DMS153 (cell line): ENCODE measurements around the gene SLC2A13.

ENCODE experiments used
- DNase-seq: peaks from one replicate; lab custom pipeline; 2025; lab: John Stamatoyannopoulos, UW

The SLC2A13 gene

GRCh38 chr12:39993268-39993667 is 112.6 kb downstream of the SLC2A13 start:
- no peak for DNase-seq

- peak; percentile 2 for DNase-seq
These were observed 115.5 kb downstream of the SLC2A13 start for GRCh38 chr12:39990122-39991101.

GRCh38 chr12:39989501-39989900 is 116.4 kb downstream of the SLC2A13 start:
- DNase-seq = no peak

GRCh38 chr12:39988574-39988973 is 117.3 kb downstream of the SLC2A13 start:
- no peak for DNase-seq

GRCh38 chr12:39986674-39987073 is 119.2 kb downstream of the SLC2A13 start:
- no peak for DNase-seq

- no peak for DNase-seq
These were observed 121.2 kb downstream of the SLC2A13 start for GRCh38 chr12:39984670-39985069.

GRCh38 chr12:39975374-39975918 is 130.4 kb downstream of the SLC2A13 start:
- no peak for DNase-seq

- no peak for DNase-seq
These were observed 133.8 kb downstream of the SLC2A13 start for GRCh38 chr12:39972119-39972518.

GRCh38 chr12:39971348-39971747 is 134.5 kb downstream of the SLC2A13 start:
- no peak for DNase-seq

GRCh38 chr12:39966721-39967120 is 139.2 kb downstream of the SLC2A13 start:
- DNase-seq = no peak

- DNase-seq = no peak
These were observed 139.6 kb downstream of the SLC2A13 start for GRCh38 chr12:39966256-39966655.

- DNase-seq = no peak
These were observed 146.4 kb downstream of the SLC2A13 start for GRCh38 chr12:39959467-39959866.

GRCh38 chr12:39959031-39959430 is 146.8 kb downstream of the SLC2A13 start:
- DNase-seq = no peak

GRCh38 chr12:39958377-39958776 is 147.5 kb downstream of the SLC2A13 start:
- DNase-seq = no peak

GRCh38 chr12:39956725-39957124 is 149.2 kb downstream of the SLC2A13 start:
- no peak for DNase-seq

- no peak for DNase-seq
These were observed 159.3 kb downstream of the SLC2A13 start for GRCh38 chr12:39946361-39947280.

GRCh38 chr12:39937119-39937518 is 168.8 kb downstream of the SLC2A13 start:
- DNase-seq = no peak

- no peak for DNase-seq
These were observed 170.0 kb downstream of the SLC2A13 start for GRCh38 chr12:39935839-39936238.

- no peak for DNase-seq
These were observed 170.6 kb downstream of the SLC2A13 start for GRCh38 chr12:39935275-39935674.

GRCh38 chr12:39931857-39932256 is 174.0 kb downstream of the SLC2A13 start:
- DNase-seq = no peak

GRCh38 chr12:39931231-39931630 is 174.7 kb downstream of the SLC2A13 start:
- DNase-seq = no peak

- no peak for DNase-seq
These were observed 175.8 kb downstream of the SLC2A13 start for GRCh38 chr12:39930101-39930500.
